CD4-positive, alpha-beta T cell treated with Interleukin-6 at 100 ng/mL for 8 hours (primary cell): ENCODE results near the gene CXCL5.
"Not testable (repeated sequence)": the region's sequence is repeated elsewhere in the genome, so short reads cannot be mapped to it uniquely, and the experiment has no call there.

ENCODE experiments used
- DNase-seq: peaks from one replicate; pipeline ENCODE4 v3.0.0-alpha.2; 2020; ENCODE audit warnings: mixed read lengths, low spot score

CXCL5 gene

DNA sequence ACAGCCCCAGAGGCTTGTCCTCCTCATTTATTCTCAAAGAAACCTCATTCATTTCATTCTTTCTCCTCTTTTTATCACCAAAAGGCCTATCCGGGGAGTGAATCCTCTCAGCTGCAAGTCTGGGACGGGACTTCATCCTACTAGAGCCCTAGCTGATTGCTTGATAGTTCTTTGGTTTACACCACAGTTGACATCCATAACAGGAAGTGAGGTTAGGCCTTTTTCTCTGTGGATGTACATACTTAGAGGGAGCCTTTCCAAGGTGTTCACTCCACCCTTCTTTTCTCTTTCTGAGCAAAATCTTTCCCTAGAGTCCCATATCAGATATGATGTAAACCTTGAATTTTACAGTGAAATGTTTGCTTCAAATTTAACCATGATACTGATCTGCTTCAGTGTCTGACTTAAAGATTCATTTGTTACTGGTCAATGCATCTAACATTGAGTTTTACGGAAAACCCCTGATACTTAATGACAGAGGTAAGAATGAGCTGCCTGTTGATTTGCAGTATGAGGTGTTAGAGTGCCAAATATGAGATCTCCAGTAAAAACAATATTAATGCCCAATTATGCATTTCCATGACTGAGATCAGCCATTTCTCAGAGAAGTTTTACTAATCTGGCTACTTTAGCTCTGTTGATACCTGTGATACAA lies 16.8 kb upstream of the CXCL5 start:
- no peak for DNase-seq

DNA sequence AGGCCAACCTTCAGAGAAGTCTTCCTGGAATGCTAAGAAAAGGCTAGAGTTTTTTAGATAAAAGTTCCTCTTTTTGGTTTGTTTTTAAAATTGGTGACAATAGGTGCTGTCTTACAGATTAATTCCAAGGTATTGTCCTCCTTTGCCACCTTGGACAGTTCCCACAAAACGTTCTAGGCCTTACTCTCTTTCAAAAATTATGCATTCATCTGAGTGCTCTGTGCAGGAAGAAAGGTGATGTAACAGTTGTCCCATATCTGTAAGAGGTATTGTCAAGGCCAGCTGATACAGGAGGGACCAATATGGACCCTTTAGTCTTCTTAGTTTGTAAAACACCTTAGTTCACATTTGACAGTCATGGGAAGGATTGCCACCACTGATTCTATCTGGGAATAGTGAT lies 15.9 kb upstream of the CXCL5 start:
- DNase-seq: no peak

DNA sequence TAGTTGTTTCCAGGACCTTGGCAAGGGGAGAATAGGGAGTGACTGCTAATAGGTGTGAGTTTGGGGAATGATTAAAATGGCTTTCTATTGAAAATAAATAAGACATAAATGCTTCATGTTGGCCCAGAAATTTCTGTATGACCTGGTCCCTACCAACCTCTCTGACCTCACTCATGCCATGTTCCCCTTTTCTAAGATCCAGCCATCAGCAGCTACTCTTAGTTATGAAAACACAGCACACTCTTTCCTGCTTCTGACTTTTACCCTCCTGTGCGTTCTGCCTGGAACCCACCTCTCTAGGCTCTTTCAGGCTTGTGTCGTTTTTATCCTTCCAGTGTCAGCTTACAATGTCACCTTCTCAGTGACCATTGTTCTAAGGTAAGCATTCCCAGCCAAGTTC lies 14.8 kb upstream of the CXCL5 start:
- DNase-seq: no peak

DNA sequence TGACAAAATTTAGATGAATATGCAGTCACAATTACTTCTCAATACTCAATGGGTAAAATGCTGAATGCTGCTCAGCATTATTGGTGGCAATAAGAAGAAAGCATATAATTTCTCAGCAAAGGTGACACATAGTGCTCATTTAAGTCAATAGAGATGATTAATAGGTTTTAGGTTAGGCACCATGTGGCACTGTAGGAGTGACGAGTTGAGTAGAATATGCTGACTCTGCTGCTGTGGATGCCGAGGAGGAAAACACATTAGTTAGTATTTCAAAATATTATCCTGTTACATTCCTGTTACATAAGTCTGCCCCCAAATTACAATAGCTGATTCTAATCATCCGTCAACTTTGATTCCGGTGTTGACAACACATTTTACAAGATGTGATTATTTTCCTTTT lies 13.7 kb upstream of the CXCL5 start:
- no peak for DNase-seq

DNA sequence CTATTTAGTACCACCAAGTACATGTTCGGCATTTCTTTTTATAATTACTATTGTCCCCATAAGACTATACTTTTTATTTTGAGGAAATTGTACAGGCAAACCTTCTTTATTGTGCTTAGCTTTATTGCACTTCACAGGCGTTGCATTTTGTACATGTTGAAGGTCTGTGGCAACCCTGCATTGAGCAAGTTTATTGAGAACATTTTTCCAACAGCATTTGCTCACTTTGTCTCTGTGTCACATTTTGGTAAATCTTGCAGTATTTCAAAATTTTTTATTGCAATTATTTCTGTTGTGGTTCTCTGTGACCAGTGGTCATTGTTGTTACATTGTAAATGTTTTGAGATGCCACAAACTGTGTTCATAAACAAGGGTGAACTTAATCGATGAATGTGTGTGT lies 10.8 kb upstream of the CXCL5 start:
- DNase-seq: no peak

DNA sequence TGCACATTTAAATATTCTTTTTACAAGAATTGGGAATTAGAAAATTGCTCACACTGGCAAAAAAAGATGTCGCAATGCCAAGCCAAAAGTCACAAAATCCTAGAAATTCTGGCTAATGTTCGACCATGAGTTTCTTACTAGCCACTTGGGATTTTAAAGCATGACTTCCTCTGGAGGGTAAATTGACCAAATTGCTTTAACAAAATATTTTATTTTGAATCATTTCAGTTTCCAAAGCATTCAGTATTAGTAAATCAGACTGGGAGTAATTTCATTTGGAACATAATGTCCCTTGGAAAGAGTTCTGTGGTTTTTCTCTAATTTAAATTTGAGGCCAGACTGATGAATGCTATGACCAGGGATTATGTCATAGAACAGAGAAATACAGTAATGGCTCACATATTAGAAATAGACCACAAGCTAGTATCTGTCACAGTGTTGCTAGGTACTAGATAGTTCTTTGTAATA lies 7.6 kb upstream of the CXCL5 start:
- no peak for DNase-seq

DNA sequence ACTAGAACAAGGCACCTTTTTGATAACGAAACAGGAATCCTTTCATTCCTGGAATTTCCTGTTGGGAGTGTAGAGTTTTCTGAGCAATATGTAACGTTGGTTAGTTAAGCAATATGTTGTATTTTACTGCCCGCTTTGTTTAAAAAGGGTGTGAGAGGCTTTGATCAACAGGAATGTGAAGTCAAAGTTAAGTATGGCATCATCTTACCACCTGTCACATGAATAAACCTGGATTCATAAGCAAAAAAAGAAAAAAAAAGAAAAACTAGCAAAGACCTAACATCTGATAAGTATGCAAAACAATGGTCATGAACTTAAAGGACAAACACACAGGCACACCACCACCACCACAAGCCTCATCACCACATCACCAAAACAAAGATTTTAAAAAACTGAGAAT lies 7.1 kb upstream of the CXCL5 start:
- no peak for DNase-seq

DNA sequence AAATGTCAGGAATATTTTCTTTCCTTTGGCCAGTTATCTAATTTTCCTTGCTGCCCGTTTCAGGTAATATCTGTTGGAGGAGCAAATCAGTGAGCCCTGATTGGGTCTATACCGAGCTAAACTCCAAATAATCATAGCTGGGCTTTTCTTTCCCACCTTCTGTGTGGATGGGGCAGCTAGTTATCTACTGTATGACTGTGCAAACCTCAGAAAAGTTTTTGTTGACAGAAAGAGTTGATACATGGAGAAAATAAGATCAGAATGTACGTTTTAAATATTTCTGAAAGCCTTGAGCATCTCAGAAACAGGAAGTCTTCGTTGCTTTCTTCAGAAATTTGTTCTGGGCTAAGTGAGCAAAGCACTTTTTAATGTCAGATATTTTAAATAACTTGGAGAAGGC lies 6.2 kb upstream of the CXCL5 start:
- DNase-seq: no peak

DNA sequence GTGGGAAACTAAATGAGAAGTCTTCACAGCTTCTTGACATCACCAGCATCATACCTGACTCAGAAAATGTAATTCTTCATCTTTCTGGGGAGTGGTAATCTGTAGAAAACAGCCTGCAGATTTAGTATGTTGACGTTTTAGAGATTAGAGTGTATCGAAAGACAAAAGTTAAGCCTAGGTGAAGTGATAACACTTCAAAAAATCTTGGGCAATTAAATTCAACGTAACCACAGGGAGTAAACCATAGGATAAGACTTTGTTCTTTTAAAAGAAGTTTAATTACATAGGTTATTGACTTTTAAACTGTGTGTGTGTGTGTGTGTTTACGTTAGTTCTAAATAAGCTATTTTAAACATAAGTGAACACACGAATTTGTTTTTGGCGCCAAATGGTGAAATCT lies 1.8 kb upstream of the CXCL5 start:
- no peak for DNase-seq

DNA sequence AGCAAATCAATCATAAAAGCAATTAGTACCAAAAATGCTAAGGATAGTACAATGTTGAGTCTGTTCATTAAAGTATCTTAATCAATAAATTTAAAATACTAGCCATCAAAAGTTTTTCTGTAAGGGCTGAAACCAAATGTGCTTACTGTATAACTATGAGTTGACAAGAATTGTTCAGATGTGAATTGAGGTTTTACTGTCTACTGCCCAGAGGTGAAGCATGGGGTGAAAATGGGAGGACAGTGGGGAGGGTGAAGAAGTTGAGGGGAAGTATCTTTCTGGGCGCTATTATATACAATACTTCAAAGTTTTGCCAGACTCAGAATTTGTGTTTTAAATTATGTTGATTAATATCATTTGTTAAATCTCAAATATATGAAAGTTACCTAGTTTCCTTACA lies 6.4 kb downstream of the CXCL5 start:
- no peak for DNase-seq

DNA sequence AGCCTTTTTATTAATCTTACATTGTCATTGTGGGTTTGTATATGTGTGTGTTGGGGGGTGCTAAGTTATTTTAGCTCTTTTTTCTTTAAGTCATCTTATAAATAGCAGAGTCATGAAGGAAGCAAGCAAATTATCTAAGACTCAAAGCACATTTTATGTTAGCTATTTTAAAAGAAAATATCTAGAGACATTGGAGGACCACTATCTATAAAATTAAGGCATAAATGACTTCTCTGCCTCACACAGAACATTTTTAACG lies 6.8 kb downstream of the CXCL5 start:
- DNase-seq: no peak

DNA sequence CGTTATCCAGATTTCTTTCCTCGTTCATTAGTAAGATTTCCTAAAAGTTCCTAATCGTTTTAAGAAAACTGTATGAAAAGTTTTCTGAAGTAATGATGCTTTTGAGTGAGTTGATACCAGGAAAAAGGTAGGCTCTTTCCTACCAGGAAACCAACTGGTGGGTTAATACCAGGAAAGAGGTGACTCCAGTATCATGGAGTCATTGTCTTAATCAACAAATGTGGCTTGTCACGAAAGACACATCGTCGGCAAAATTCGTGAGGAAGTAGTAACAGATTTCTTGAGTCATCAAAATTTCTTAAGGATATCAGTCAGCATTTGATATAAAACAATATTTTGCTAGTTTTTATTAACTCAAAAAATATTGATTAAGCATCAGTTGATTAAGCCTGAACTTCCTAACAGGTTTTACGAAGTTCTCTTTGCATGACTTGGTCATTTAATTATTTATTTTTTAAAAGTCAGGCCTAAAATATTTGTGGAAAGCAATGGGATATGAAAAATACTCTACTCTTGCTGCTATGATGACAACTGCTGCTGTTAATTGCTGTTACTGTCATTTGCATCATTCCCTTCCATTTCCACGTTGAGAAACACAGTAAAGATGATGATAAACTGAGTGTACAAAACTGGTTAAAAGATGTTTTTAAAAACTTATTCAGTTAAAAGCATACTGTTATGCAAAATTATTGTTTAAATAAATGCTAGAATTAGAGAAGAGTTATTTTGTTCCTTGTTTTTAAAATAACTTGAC lies 7.3 kb downstream of the CXCL5 start:
- DNase-seq: no peak

DNA sequence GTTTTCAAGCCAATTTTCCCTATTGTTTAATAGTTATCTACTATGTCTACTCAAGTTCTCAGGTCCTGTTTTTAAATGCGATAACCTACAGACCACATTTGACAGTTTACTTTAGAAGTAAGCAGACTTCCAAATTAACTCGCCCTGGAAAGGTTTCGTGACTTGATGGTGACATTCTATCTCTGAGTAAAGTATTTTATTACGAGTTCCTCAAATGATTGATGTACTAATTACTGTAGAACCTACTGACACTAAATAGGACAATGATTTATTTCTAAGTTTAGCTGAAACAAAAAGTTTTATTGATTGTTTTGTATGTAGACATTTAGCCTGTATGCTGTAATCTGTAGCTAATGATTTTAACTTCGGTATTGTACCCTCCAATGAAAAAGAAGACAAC lies 8.5 kb downstream of the CXCL5 start:
- DNase-seq: no peak

DNA sequence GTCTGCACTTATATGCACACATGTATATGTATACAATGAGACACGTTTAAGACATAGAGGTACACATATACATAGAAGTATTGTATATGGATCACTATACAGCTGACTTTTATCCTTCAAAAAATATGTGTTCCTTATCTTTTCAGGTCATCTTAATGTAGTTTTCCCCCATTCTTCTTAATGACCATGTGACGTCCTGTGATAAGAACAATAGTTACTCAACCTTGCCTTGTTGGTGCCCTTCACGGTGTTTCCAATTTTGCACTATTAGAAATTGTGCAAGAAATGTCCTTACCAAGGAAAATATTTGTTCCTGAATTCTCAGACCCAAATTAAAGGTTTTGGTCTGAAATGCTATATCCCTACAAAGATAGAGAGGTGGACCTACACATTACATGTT lies 9.4 kb downstream of the CXCL5 start:
- DNase-seq: no peak

DNA sequence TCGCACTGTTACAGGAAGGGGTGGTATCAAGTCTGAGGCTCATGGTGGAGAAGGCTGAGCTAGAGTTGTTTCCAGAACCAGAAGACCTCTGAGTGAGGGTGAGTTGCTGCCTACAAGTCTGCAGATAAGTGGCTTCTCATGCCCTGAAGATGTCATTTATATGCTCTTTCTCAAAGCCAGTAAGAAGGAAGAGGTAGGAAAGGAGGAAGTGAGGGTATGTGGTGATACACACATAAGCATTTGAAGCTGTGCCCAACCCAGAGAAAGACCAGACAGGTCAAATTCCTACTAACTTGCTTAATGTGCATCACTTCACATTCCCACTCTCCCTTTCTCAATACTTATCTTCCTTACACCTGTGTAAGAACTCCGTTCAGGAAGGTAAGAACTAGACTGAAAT lies 10.4 kb downstream of the CXCL5 start, which contains the start of gene PPBP:
PPBP (minus strand) TSS at position 130 of the 400 bp plus-strand sequence; CDS start at position 43, 87 bp downstream.
- no peak for DNase-seq

DNA sequence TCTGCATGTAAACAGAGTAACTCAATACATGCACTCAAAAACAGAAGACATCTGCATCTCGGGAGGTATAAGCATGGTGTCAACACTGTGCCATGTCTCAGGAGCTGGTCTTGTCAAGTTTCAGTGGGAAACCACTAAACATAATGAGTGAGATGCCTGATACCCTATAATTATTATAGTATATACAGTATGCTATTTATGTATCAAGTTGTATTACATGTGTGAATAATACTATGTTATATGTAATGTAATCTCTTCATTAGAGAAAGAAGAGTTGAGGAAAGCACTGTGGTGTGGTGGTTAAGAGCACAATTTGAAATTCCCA lies 13.0 kb downstream of the CXCL5 start:
- DNase-seq: no peak

DNA sequence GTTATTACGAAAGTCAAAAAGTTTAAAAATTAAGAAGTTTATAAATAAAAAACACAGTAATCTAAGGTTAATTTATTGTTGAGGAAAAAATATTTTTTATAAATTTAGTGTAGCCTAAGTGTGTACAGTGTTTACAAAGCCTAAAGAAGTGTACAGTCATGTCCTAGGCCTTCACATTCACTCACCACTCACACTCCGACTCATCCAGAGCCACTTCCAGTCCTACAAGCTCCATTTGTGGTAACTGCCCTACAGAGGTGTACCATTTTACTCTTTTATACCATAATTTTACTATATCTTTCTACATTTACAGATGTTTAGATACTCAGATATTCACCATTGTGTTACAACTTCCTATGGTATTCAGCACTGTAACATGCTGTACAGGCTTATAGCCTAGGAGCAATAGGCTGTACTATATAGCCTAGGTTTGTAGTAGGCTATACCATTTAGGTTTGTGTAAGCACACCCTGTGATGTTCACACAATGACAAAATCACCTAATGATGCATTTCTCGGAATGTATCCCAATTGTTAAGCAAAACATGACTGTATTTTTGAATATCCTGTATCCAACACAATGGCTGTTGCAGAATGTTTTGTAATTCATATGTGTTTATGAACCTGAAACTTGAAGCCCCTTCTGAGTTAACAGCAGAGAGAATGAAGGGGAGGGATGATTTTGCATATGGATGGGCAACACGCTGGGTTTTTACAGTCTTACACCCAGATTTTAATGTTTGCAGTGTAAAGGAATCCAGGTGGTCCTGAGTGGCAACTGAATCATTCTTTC lies 13.5 kb downstream of the CXCL5 start:
- DNase-seq: no peak

DNA sequence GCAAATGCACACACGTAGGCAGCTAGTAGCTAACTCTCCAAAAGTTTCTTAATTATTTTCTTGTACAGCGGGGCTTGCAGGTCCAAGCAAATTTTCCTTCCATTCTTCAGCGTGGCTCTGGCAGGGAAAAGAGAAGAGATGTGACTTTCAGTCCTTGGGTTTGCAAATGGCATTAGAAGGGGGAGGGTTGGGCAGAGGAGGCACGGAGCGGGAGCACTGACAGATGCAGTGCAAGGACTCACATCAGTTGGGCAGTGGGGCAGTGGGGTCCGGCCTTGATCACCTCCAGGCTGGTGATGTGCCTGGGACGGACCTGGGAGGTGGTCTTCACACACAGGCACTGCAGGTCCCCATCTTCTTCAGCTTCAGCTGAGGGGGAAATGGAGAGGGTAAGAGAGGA lies 17.3 kb downstream of the CXCL5 start:
- DNase-seq: not testable (repeated sequence)

DNA sequence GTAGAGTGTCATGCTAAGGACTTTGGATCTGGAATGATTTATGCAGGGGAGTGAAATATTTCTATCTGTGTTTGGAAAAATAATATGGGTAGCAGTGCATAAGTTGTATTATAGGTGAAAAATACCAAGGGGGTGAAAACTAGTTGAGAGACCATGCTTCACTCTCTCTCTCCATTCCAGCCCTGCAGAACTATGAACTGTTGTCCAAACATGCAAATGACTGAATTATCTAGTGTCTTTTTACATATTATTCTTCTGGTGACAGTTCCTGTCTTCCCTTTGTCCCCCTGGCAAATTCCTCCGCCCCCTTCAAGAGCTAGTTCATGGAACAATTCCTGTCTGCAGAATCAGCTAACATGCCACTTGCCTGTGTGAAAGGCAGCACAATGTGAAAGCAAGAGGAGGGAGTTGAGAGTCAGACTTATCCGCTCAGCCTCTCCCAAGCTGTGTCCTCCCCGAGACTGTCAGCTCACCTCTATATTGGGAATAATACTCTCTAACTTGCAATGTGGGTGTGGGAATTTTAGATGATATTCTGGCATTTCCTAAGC lies 19.0 kb downstream of the CXCL5 start:
- no peak for DNase-seq

DNA sequence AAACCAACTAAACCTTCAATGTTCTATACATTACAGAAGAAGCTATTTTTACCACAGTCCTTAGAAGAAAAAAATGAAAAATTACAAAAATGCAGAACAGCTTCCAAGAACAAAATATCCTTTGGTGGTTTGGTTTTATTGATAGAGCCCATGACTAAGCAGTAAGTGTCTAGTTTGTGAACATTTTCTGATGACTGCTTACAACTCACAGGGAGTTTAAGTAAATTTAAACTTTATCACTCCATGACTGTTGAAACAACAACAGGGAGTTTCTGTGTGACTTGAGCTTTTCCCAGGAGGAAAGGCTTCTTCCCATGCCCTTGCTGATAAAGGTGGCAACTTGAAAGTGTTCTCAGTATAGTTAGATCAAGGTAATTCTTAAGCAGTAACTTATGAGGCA lies 19.6 kb downstream of the CXCL5 start:
- no peak for DNase-seq

DNA sequence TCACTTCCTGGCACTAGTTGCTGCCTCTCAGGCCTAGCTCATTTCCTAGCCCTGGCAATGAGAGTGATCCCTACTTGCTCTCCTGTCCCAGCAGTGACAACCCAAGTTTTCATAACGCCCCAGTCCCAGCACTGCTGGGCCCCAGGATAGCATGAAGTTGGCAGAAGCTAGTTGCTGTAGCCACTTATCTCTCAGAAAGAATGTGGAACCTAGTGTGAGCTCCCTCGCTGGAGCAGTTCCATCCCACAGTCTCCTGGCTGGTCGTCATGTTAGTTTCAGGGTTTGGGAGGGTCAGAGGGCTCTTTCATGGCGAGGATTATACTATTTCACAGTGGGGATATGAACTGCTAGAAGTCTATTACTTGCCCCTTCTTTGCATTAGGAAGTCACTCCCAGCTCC lies 21.8 kb downstream of the CXCL5 start:
- no peak for DNase-seq

DNA sequence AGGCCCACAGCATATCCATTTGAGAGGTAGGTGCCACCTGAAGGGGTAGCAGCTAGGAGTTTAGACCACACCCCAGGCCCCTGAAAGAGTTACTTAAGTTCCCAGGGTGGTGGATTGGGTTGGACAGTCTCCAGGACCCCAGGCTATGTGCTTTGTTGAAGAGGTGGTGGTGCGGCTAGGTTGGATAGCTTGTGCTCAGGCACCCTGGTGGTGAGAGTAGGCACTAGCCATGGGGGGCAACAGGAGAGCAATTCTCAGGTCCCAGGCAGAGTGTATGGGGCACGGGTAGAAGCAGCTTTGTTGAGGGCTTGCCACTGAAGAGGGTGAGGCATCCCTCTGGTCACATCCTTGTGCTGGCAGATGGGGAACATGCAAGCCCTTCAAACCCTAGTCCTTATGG lies 22.3 kb downstream of the CXCL5 start:
- no peak for DNase-seq

DNA sequence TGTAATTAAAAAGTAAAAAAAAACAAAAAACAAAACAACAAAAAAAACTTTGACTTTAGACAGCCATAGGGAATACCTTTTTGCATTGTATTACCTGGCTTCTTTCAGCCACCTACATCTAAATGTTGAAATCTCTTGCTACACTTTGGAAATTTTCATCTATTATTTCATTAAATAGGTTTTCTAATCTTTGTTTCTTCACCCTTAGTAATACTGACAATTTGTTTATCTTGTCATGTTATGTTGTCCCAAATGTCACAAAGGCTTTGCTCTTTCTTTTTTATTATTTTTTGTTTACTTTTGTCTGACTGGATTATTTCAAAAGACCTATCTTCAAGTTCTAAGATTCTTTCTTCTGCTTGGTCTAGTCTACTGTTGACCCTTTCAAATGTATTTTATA lies 24.1 kb downstream of the CXCL5 start:
- no peak for DNase-seq
